GM21381 (cell line): ENCODE results near the gene LSM8.
A peak's percentile ranks its signal among the peaks of the same experiment; 100 is the strongest.
"Not testable (repeated sequence)": the region's sequence is repeated elsewhere in the genome, so short reads cannot be mapped to it uniquely, and the experiment has no call there.

Source experiments
- ATAC-seq: cut with Tn5 transposase; IDR thresholded peaks from one replicate; pipeline ENCODE4 v1.9.1; 2021; ENCODE audit warnings: mild to moderate bottlenecking, moderate library complexity; ENCODE audit not compliant: unreplicated experiment

Gene LSM8

GRCh38 chr7:118202061-118202460 lies 18.1 kb downstream of the LSM8 start:
- no peak for ATAC-seq

- ATAC-seq: peak; percentile 98
Observed at GRCh38 chr7:118214051-118214832, 30.3 kb downstream of the LSM8 start.

- ATAC-seq: peak; percentile 13
Observed at GRCh38 chr7:118214833-118215182, 30.8 kb downstream of the LSM8 start.

GRCh38 chr7:118217210-118217619 lies 33.3 kb downstream of the LSM8 start:
- ATAC-seq: no peak

- ATAC-seq: no peak
Observed at GRCh38 chr7:118218413-118219156, 34.6 kb downstream of the LSM8 start.

GRCh38 chr7:118219157-118219512 lies 35.2 kb downstream of the LSM8 start:
- no peak for ATAC-seq

GRCh38 chr7:118220583-118220982 lies 36.6 kb downstream of the LSM8 start:
- no peak for ATAC-seq

- ATAC-seq: no peak
Observed at GRCh38 chr7:118222591-118222990, 38.6 kb downstream of the LSM8 start.

- ATAC-seq: no peak
Observed at GRCh38 chr7:118224521-118224920, 40.6 kb downstream of the LSM8 start, which contains the start of gene ANKRD7. Gene ANKRD7 (plus strand): TSS chr7:118224704. CDS start chr7:118224831, 127 bp downstream.

GRCh38 chr7:118232837-118233236 lies 48.9 kb downstream of the LSM8 start:
- no peak for ATAC-seq

GRCh38 chr7:118233799-118234198 lies 49.8 kb downstream of the LSM8 start:
- ATAC-seq: no peak

GRCh38 chr7:118239014-118239413 lies 55.0 kb downstream of the LSM8 start:
- no peak for ATAC-seq

GRCh38 chr7:118240320-118240719 lies 56.4 kb downstream of the LSM8 start:
- ATAC-seq: not testable (repeated sequence)
